GM12891 (cell line): ENCODE results near the gene LZTS2.

ENCODE experiments used
- DNase-seq: peaks from one replicate; pipeline ENCODE4 v3.0.0; 2011; ENCODE audit warnings: low spot score; ENCODE audit not compliant: insufficient read length
- FAIRE-seq: peaks from 2 replicates; lab custom pipeline; 2011; peaks lifted over from hg19 to GRCh38; lab: Jason Lieb, UNC
- PAX5 ChIP-seq: IDR thresholded peaks from 2 replicates; pipeline ENCODE4 v1.6.1; 2011; ENCODE audit warnings: low read length, moderate library complexity, mild to moderate bottlenecking; ENCODE audit not compliant: insufficient read depth, severe bottlenecking
- POLR2A ChIP-seq: IDR thresholded peaks from 2 replicates; pipeline ENCODE4 v1.6.1; 2011; ENCODE audit warnings: low read depth, low read length, control low read depth
- POLR2AphosphoS5 ChIP-seq: IDR thresholded peaks from 2 replicates; pipeline ENCODE4 v1.6.1; 2011; ENCODE audit warnings: low read depth, low read length, control low read depth
- POU2F2 ChIP-seq: IDR thresholded peaks from 2 replicates; pipeline ENCODE4 v1.6.1; 2011; ENCODE audit warnings: low read depth, mild to moderate bottlenecking, control low read depth, low read length, moderate library complexity
- SPI1 ChIP-seq: IDR thresholded peaks from 2 replicates; pipeline ENCODE4 v1.6.1; 2011; ENCODE audit warnings: low read depth, low read length, control low read depth
- TAF1 ChIP-seq: IDR thresholded peaks from 2 replicates; pipeline ENCODE4 v1.6.1; 2011; ENCODE audit warnings: low read depth, low read length, control low read depth

LZTS2 gene

DNA sequence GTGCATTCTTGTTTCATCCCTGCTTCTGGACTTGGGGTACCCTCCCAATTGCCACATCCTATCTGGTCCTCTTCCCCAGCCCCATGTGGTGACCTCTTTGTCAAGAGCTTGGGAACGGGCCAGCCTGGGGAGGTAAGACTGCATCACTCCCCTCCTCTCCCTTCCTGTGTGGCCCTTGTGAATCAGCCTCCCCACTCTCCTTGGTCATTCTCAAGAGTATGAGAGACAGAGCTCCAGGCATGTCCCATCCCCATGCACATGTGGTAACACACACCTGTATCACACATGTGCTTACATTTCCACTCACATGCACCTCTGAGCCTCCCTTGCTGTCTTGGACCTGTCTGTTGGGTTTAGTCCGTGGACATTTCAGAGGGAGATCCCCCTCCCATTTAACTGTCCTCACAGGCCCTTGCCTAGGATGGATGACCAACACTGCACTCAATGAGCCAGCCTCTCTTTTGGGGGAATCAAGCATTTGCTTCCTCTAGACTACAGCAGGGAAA lies 14.9 kb upstream of the LZTS2 start:
- TF ChIP-seq POLR2A (no peak), POU2F2 (no peak), PAX5 (no peak), TAF1 (no peak), POLR2AphosphoS5 (no peak), SPI1 (no peak)
- FAIRE-seq = no peak
- no peak for DNase-seq

DNA sequence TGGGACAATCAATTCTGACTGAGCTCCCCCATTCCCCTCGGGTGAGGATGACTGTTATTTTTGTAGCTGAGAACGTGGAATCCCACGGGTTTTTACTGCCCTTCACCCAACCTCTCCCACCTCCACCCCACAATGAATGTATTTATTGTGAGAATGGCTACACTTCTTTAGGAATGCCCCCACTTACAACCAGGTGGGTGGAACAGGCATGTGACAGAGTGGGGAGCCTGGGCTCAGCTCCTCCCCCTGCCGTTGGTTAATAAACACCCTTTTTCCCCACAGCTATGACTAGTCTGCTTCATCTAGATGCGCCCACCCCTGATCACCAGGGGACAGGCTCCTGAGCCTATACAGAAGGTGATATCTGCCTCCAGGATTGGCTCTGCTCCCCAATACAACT lies 14.3 kb upstream of the LZTS2 start:
- TF ChIP-seq SPI1 (no peak), TAF1 (no peak), PAX5 (no peak), POLR2AphosphoS5 (no peak), POU2F2 (no peak), POLR2A (no peak)
- FAIRE-seq = no peak
- no peak for DNase-seq

DNA sequence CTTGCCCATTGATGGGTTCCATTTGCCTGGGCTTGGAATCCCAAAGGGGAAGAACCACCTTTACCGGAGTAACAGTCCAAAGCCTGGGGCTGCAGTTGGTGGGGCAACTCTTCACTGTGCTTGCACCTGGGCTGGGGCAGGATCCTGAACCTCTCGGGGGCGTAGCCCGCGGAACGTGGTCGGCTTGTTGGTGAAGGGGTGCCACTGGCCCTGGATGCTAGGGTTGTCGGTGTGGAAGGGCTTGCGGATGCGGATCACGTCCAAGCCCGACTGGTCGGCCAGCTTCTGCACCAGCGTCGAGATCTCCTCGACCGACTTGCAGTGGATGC lies 13.0 kb upstream of the LZTS2 start:
- TF ChIP-seq POLR2AphosphoS5 (no peak), POU2F2 (no peak), PAX5 (no peak), TAF1 (no peak), POLR2A (no peak), SPI1 (no peak)
- FAIRE-seq (no peak), DNase-seq (no peak)

DNA sequence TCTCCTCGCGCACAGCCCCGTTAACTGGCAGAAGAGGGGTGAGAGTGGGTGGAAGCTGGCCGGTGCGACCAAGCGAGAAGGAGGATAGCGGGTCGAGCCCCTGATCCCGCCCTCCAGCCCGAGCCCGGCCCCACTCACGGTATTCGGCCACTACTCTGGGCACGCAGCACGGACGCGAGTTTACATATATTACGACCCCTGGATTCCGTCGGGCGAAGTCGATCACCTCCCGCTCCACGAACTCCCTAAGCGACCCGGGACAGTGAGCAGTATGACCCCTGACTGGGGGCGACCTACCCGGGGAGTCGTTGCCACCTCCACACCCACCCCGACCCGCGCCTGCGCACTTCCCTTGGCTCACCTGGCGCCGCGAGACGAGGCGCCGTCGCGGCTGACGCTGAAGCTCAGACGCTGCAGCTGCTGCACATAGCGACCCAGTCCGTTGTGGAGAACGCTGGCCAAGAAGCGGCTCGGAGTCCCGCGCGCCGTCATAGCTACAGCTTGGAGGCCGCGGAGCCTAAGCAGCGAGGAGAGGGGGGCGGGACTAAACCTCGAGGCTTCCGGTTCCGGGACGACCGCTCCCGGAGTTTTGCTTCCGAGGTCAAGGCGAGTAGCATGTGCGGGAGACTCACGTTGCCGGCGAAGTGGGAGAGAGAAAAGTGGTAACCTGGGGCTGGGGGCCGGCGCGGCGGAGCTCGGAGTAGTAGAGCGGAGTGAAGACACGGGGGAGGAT lies 12.5 kb upstream of the LZTS2 start, which contains the start of the genes MRPL43 and TWNK:
Gene MRPL43 (minus strand): TSS at position 546 of the 733 bp plus-strand sequence. CDS start 54 bp downstream, at position 492.
Gene TWNK (plus strand): TSS at position 592 of the 733 bp plus-strand sequence. CDS start 668 bp downstream, outside the sequence.
- TF ChIP-seq POU2F2 (no peak), POLR2AphosphoS5 (peak; percentile 81), POLR2A (peak; percentile 65; the same call in 1 of the 2 replicates), PAX5 (no peak), TAF1 (no peak; the same call in 1 of the 2 replicates), SPI1 (no peak)
- FAIRE-seq (peak; percentile 95), DNase-seq (peak; percentile 96)

DNA sequence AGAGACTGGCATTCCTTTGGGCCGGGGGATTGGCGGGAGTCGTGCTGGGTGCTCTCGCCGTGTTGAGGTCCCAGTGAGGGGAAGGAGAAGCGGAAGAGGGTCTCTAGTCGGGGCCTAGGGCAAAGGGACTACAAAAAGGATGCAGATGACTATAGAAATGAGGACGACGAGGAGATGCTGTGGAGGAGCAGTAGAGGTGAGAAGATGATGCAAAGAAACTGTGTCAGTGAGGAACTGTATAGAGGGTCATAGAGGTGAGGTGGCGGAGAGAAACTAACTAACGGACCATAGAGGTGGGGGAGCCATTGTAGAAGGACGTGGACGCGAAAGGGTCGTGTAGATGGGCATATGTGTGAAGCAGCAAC lies 11.9 kb upstream of the LZTS2 start:
- TF ChIP-seq SPI1 = no peak
- TF ChIP-seq PAX5 = no peak
- TF ChIP-seq POLR2A = no peak
- TF ChIP-seq POU2F2 = no peak
- TF ChIP-seq TAF1 = no peak
- no peak for TF ChIP-seq POLR2AphosphoS5
- DNase-seq = no peak
- FAIRE-seq = no peak

DNA sequence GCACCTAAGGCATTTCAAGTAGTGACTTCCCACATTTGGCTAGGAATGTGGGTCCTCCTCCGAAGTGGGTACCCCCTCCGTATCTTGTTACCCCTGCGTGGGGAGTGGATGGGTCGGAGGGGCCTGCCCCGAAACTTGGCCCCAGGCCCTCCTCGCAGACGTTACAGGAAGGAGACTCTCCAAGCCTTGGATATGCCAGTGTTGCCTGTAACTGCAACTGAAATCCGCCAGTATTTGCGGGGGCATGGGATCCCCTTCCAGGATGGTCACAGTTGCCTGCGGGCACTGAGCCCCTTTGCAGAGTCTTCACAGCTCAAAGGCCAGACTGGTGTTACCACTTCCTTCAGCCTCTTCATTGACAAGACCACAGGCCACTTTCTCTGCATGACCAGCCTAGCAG lies 11.4 kb upstream of the LZTS2 start:
- FAIRE-seq (no peak), DNase-seq (no peak)
- no peak for TF ChIP-seq POU2F2

DNA sequence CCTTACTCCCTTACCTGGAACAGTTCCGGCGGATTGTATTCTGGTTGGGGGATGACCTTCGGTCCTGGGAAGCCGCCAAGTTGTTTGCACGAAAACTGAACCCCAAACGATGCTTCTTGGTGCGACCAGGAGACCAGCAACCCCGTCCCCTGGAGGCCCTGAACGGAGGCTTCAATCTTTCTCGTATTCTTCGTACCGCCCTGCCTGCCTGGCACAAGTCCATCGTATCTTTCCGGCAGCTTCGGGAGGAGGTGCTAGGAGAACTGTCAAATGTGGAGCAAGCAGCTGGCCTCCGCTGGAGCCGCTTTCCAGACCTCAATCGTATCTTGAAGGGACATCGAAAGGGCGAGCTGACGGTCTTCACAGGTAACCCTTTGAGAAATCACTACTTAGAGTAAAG lies 10.5 kb upstream of the LZTS2 start:
- TF ChIP-seq POLR2AphosphoS5 (no peak), SPI1 (no peak), POU2F2 (no peak), PAX5 (no peak), POLR2A (no peak), TAF1 (no peak)
- no peak for FAIRE-seq
- no peak for DNase-seq

DNA sequence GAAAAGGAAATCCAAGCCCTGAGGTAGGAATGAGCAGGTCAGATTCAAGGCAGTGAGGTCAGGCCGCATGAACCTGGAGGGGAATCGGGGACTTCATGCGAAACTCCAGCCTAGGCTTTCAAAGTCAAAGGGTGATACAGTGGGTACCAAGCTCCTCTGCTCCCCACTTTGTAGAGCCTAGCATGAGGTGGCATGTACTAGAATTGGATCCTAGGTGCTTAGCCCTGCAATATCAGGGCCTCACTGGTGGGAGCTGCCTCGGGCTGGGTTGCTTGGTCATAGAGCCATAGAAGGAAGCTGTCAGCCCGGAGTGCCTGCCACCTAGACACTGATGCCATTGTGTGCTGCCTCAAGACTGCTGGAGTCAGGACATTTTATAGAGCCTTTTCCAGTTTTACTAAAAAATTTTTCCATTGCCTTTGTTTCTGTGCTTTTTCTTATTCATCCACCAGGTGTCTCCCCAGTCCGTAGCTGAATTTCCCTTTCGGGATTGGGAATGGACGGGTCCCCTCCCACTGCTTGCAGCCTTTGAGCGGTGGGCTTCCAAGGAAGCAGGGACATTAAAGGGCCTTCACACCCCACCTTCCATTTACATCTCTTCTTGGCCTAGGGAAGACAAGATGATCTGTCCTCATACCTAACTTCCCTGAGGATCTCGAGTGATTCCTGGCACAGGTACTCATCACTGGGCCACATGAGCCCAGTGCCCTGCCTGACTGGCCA lies 5.5 kb upstream of the LZTS2 start:
- TF ChIP-seq TAF1 (no peak), POU2F2 (no peak), POLR2AphosphoS5 (no peak), PAX5 (no peak), POLR2A (no peak), SPI1 (no peak)
- DNase-seq (no peak), FAIRE-seq (no peak)

DNA sequence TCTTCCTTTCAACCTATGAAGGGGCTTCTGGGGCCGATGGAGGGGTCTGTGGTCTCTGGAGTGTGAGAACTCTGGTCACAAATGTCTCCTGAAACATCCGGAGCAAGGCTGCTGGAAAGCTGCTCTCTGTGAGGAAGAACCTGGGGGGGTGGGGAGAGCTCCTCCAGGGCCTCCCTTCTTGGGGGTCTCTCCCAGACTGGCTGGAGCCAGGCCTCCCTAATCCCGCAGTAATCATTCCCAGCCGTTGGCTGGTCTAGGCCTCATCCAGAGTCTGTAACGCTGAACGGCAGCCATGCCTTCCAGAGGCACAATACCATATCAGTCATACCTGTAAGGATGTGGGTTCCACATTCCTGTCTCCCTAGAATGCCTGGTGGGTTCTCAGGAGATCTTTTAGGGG lies 4.4 kb upstream of the LZTS2 start:
- DNase-seq = no peak

DNA sequence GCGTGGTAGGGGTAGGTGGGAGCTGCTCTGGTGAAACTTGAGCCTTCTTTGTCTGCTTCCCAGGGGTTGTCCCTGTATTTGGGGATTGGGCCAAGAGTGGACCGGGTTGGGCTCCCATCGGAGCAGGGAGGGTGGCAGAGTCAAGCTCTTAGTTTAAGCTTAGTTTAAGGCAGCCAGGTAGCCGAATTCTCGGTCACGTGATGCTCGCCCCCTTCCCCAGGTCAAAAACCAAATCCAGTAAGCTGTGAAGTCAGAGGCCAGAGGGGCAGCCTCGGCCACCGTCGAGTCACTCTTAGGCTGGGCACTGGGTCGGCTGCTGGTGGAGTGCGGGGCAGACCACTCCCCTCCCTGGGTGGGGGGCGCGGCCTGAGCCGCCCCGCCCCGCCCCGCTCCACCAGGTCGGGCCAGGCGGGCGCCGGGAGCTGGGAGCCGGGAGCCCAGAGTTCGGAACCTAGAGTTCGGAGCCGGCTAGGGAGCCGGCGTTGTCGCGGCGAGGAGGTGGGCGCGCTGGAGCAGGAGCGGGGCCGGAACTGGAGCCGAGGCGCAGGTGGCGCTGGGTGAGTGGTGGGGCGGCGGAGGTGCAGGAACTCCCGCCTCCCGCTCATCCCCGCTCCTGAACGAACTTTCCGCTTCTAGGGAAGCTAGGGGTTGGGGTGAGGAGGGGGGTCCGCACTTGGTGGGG lies 2.8 kb upstream of the LZTS2 start:
- TF ChIP-seq POU2F2 (no peak), TAF1 (peak; percentile 11; the same call in 1 of the 2 replicates)
- FAIRE-seq (peak; percentile 54), DNase-seq (no peak)

More for the DNA sequence above, 4.4 kb upstream of the LZTS2 start:
- FAIRE-seq = no peak
- no peak for TF ChIP-seq PAX5
- no peak for TF ChIP-seq POLR2AphosphoS5
- no peak for TF ChIP-seq TAF1
- no peak for TF ChIP-seq SPI1
- TF ChIP-seq POU2F2 = no peak
- no peak for TF ChIP-seq POLR2A
